Type B pancreatic cell (in vitro differentiated cells): ENCODE measurements around the gene TAF11L14. TPM values are rescaled to one million over a fixed set of nuclear protein-coding genes. Genes with fewer than 3 reads are reported as not detected.
"Not testable (repeated sequence)": the region's sequence is repeated elsewhere in the genome, so short reads cannot be mapped to it uniquely, and the experiment has no call there.

ENCODE experiments used
- DNase-seq: peaks from one replicate; pipeline ENCODE4 v3.0.0; 2021; ENCODE audit warnings: mixed read lengths; ENCODE audit not compliant: unreplicated experiment; ENCODE audit errors: extremely low spot score
- H3K27ac Mint-ChIP-seq: 2 replicates; pipeline ENCODE4 v1.8.0; 2021; ENCODE audit warnings: mild to moderate bottlenecking, mixed read lengths
- H3K27me3 Mint-ChIP-seq: 2 replicates; pipeline ENCODE4 v1.8.0; 2021; ENCODE audit warnings: mixed read lengths
- H3K36me3 Mint-ChIP-seq: 2 replicates; pipeline ENCODE4 v1.8.0; 2021; ENCODE audit warnings: mixed read lengths
- H3K4me1 Mint-ChIP-seq: one replicate; pipeline ENCODE4 v1.8.0; 2021; ENCODE audit warnings: mixed read lengths; ENCODE audit not compliant: unreplicated experiment
- H3K4me3 Mint-ChIP-seq: 2 replicates; pipeline ENCODE4 v1.8.0; 2021; ENCODE audit warnings: mild to moderate bottlenecking, mixed read lengths
- H3K9me3 Mint-ChIP-seq: 2 replicates; pipeline ENCODE4 v1.8.0; 2021; ENCODE audit warnings: mixed read lengths
- long read RNA-seq: library from polyadenylated mRNA; unstranded; transcript quantifications from one replicate; pipeline ENCODE4 v2.0.0, GENCODE V29; 2020
- total RNA-seq: library from RNA; stranded (reverse); gene quantifications from 2 replicates; pipeline ENCODE4 v1.2.1, GENCODE V29; 2021; ENCODE audit warnings: low replicate concordance
- TF ChIP-seq, protein P1 (sequence below): fragments of 200-600 bp; sonication (generic); conservative IDR thresholded peaks from 2 replicates; pipeline ENCODE4 v1.5.0; 2021; ENCODE audit warnings: antibody characterized with exemption, mild to moderate bottlenecking

TAF11L14 gene
- total RNA-seq: not detected in 2 replicates
- long read RNA-seq: 0 reads

DNA sequence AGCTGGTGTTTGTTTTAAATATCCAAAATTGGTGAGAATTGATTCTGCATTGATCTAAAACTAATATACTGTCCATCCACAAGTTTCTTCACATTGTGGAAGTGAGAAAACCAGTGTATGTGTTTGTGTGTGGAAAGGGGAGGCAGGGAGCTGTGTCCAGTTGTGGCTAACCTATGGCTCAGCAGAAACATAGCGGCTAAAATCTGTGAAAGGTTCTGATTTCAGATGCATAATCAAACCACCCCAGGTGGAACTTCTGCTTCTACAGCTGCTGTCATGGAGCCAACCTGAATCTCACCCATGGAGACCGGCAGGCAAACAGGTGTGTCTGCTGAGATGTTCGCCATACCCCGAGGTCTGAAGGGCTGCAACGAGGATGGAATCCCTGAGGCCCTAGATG, at the start of gene TAF11L14:
TSS of gene TAF11L14 (plus strand) at position 301 of the 400 bp plus-strand sequence.
- H3K4me1 Mint-ChIP-seq: no peaks in the 10 kb centered on the region
- H3K9me3 Mint-ChIP-seq: peaks cover 6% of the 10 kb centered on the region
- H3K4me3 Mint-ChIP-seq: no peak within 1 kb of the TSS
- TF ChIP-seq, protein P1, sequence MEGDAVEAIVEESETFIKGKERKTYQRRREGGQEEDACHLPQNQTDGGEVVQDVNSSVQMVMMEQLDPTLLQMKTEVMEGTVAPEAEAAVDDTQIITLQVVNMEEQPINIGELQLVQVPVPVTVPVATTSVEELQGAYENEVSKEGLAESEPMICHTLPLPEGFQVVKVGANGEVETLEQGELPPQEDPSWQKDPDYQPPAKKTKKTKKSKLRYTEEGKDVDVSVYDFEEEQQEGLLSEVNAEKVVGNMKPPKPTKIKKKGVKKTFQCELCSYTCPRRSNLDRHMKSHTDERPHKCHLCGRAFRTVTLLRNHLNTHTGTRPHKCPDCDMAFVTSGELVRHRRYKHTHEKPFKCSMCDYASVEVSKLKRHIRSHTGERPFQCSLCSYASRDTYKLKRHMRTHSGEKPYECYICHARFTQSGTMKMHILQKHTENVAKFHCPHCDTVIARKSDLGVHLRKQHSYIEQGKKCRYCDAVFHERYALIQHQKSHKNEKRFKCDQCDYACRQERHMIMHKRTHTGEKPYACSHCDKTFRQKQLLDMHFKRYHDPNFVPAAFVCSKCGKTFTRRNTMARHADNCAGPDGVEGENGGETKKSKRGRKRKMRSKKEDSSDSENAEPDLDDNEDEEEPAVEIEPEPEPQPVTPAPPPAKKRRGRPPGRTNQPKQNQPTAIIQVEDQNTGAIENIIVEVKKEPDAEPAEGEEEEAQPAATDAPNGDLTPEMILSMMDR: no peak
- DNase-seq: no peak
- no peak within 1 kb of the TSS for H3K27ac Mint-ChIP-seq
- no peaks in the 10 kb centered on the region for H3K36me3 Mint-ChIP-seq
- peaks cover 3% of the 10 kb centered on the region for H3K27me3 Mint-ChIP-seq

DNA sequence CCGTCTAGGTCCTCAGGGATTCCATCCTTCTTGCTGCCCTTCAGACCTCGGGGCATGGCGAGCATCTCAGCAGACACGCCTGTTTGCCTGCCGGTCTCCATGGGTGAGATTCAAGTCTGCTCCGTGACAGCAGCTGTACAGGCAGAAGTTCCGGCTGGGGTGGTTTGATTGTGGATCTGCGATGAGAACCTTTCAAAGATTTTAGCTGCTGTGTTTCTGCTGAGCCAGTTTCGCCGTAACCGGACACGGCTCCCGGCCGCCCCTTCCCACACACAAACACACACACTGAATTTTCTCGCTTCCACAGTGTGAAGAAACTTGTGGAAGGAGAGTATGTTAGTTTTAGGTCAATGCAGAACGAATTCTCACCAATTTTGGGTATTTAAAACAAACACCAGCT, 48.6 kb upstream of the TAF11L14 start, which contains the start of gene TAF11L7:
TSS of gene TAF11L7 (minus strand) at position 101 of the 400 bp plus-strand sequence.
- H3K4me1 Mint-ChIP-seq, H3K27ac Mint-ChIP-seq, H3K27me3 Mint-ChIP-seq, DNase-seq, H3K4me3 Mint-ChIP-seq, H3K9me3 Mint-ChIP-seq, H3K36me3 Mint-ChIP-seq: not testable (repeated sequence)

DNA sequence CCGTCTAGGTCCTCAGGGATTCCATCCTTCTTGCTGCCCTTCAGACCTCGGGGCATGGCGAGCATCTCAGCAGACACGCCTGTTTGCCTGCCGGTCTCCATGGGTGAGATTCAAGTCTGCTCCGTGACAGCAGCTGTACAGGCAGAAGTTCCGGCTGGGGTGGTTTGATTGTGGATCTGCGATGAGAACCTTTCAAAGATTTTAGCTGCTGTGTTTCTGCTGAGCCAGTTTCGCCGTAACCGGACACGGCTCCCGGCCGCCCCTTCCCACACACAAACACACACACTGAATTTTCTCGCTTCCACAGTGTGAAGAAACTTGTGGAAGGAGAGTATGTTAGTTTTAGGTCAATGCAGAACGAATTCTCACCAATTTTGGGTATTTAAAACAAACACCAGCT, 43.4 kb upstream of the TAF11L14 start, which contains the start of gene TAF11L8:
TSS of gene TAF11L8 (minus strand) at position 101 of the 400 bp plus-strand sequence.
- H3K27me3 Mint-ChIP-seq, H3K4me1 Mint-ChIP-seq, H3K4me3 Mint-ChIP-seq, H3K9me3 Mint-ChIP-seq, H3K36me3 Mint-ChIP-seq, H3K27ac Mint-ChIP-seq, DNase-seq: not testable (repeated sequence)

DNA sequence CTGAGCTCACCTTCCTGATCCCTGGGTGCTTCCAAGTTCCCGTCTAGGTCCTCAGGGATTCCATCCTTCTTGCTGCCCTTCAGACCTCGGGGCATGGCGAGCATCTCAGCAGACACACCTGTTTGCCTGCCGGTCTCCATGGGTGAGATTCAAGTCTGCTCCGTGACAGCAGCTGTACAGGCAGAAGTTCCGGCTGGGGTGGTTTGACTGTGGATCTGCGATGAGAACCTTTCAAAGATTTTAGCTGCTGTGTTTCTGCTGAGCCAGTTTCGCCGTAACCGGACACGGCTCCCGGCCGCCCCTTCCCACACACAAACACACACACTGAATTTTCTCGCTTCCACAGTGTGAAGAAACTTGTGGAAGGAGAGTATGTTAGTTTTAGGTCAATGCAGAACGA, 40.0 kb upstream of the TAF11L14 start, which contains the start of gene TAF11L9:
TSS of gene TAF11L9 (minus strand) at position 140 of the 400 bp plus-strand sequence.
- H3K36me3 Mint-ChIP-seq, H3K9me3 Mint-ChIP-seq, H3K27ac Mint-ChIP-seq, H3K4me3 Mint-ChIP-seq, H3K4me1 Mint-ChIP-seq, H3K27me3 Mint-ChIP-seq: not testable (repeated sequence)
- DNase-seq: peak; percentile 81

DNA sequence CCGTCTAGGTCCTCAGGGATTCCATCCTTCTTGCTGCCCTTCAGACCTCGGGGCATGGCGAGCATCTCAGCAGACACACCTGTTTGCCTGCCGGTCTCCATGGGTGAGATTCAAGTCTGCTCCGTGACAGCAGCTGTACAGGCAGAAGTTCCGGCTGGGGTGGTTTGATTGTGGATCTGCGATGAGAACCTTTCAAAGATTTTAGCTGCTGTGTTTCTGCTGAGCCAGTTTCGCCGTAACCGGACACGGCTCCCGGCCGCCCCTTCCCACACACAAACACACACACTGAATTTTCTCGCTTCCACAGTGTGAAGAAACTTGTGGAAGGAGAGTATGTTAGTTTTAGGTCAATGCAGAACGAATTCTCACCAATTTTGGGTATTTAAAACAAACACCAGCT, 36.5 kb upstream of the TAF11L14 start, which contains the start of gene TAF11L10:
TSS of gene TAF11L10 (minus strand) at position 101 of the 400 bp plus-strand sequence.
- not testable (repeated sequence) for H3K9me3 Mint-ChIP-seq, H3K27ac Mint-ChIP-seq, H3K4me3 Mint-ChIP-seq, H3K36me3 Mint-ChIP-seq, DNase-seq, H3K4me1 Mint-ChIP-seq, H3K27me3 Mint-ChIP-seq

DNA sequence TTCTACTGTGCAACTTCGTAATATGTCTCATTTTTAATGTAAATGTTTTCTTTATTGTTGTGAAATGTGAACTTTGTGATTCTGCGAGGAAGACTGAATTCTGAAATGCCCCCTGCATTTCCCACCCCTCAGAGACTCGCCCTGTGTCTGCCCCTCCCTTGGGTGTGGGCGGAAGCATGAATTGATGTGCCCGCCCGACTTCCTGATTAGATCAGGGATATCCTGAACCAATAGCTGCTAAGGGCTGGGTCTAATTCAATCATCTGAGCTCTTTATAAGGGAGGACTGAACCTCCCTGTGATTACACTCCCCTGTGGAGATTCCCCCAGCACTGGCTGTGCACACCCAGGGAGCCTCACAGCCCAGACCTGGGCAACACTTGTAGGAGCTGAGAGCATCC, 30.4 kb upstream of the TAF11L14 start, which contains the start of gene TAF11L11:
TSS of gene TAF11L11 (plus strand) at position 304 of the 400 bp plus-strand sequence.
- not testable (repeated sequence) for H3K9me3 Mint-ChIP-seq, DNase-seq, H3K27ac Mint-ChIP-seq, H3K4me1 Mint-ChIP-seq, H3K36me3 Mint-ChIP-seq, H3K27me3 Mint-ChIP-seq, H3K4me3 Mint-ChIP-seq

DNA sequence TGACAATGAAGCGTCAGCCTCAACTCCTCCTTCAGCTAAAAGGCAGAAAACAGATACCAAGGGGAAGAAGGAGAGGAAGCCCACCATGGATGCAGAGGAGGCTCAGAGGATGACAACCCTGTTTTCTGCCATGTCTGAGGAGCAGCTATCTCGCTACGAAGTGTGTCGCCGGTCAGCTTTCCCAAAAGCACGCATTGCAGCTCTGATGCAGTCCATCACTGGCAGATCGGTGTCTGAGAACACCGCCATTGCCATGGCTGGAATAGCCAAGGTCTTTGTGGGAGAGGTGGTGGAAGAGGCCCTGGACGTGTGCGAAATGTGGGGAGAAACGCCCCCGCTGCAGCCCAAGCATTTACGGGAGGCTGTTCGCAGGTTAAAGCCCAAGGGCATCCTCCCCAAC, 29.3 kb upstream of the TAF11L14 start:
- H3K4me3 Mint-ChIP-seq: no peak overlapping the region
- H3K27me3 Mint-ChIP-seq: no peaks in the 10 kb centered on the region
- H3K27ac Mint-ChIP-seq: no peak overlapping the region
- no peaks in the 10 kb centered on the region for H3K4me1 Mint-ChIP-seq
- TF ChIP-seq, protein P1: no peak
- H3K9me3 Mint-ChIP-seq: no peaks in the 10 kb centered on the region
- no peaks in the 10 kb centered on the region for H3K36me3 Mint-ChIP-seq
- no peak for DNase-seq

DNA sequence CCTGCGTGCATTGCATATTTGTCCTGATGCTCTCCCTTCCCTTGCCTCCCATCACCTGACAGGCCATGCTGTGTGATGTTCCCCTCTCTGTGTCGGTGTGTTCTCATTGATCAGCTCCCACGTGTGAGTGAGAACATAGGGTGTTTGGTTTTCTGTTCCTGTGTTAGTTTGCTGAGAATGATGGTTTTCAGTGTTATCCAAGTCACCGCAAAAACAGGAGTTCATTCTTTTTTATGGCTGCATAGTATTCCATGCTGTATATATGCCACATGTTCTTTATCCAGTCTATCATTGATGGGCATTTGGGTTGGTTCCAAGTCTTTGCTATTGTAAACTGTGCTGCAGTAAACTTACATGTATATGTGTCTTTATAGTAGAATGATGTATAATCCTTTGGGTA, 26.8 kb upstream of the TAF11L14 start:
- not testable (repeated sequence) for H3K36me3 Mint-ChIP-seq, H3K27ac Mint-ChIP-seq, H3K27me3 Mint-ChIP-seq, H3K4me1 Mint-ChIP-seq, H3K4me3 Mint-ChIP-seq, DNase-seq, H3K9me3 Mint-ChIP-seq

DNA sequence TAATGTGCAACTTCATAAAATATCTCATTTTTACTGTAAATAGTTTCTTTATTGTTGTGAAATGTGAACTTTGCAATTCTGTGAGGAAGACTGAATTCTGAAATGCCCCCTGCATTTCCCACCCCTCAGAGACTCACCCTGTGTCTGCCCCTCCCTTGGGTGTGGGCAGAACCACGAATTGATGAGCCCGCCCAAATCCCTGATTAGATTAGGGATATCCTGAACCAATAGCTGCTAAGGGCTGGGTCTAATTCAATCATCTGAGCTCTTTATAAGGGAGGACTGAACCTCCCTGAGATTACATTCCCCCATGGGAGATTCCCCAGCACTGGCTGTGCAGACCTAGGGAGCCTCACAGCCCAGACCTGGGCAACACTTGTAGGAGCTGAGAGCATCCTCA, 24.2 kb upstream of the TAF11L14 start, which contains the start of gene TAF11L12:
TSS of gene TAF11L12 (plus strand) at position 301 of the 400 bp plus-strand sequence.
- not testable (repeated sequence) for H3K36me3 Mint-ChIP-seq, H3K27ac Mint-ChIP-seq, H3K4me1 Mint-ChIP-seq, H3K27me3 Mint-ChIP-seq, DNase-seq, H3K9me3 Mint-ChIP-seq, H3K4me3 Mint-ChIP-seq
